CD14-positive monocyte (primary cell): ENCODE results near the gene BLOC1S4. TPM values are rescaled to one million over a fixed set of nuclear protein-coding genes. Genes with fewer than 3 reads are reported as not detected.
"Not testable (repeated sequence)": the region's sequence is repeated elsewhere in the genome, so short reads cannot be mapped to it uniquely, and the experiment has no call there.

Experiments
- DNase-seq, 3 donors: peaks; one replicate each; pipeline ENCODE4 v3.0.0-alpha.2; 2011 to 2022
- H2AFZ ChIP-seq: 2 replicates; pipeline ENCODE4 v1.6.0; 2012; ENCODE audit warnings: mild to moderate bottlenecking, low read depth, low read length, inconsistent platforms; ENCODE audit not compliant: insufficient read depth, poor library complexity, severe bottlenecking
- H3K27ac ChIP-seq, 2 donors: 1 replicate in 1 of 2; 2 replicates in 1 of 2; pipeline ENCODE4 v1.5.1; 2012 to 2013; ENCODE audit warnings: low read length in 2 of 2, control low read depth in 1 of 2, inconsistent platforms in 1 of 2, low read depth in 1 of 2, mild to moderate bottlenecking in 1 of 2
- H3K27me3 ChIP-seq, 2 donors: one replicate each; pipeline versions ENCODE4 v1.6.0 to v1.6.1; 2011 to 2013; ENCODE audit warnings: low read length in 2 of 2; ENCODE audit not compliant: control insufficient read depth in 2 of 2, insufficient read depth in 2 of 2
- H3K36me3 ChIP-seq, 2 donors: replicated peaks in 1 of 2; 1 replicate in 1 of 2; 2 replicates in 1 of 2; pipeline versions ENCODE4 v1.5.1 to v1.6.1; 2012 to 2013; ENCODE audit warnings: low read length in 2 of 2, control low read depth in 1 of 2, inconsistent platforms in 1 of 2, mild to moderate bottlenecking in 1 of 2; ENCODE audit not compliant: insufficient read depth in 2 of 2, control insufficient read depth in 1 of 2
- H3K4me1 ChIP-seq, 2 donors: 1 replicate in 1 of 2; 2 replicates in 1 of 2; pipeline versions ENCODE4 v1.5.1 to v1.6.1; 2012 to 2013; ENCODE audit warnings: low read length in 2 of 2, control low read depth in 1 of 2, inconsistent platforms in 1 of 2, mild to moderate bottlenecking in 1 of 2, moderate library complexity in 1 of 2; ENCODE audit not compliant: insufficient read depth in 2 of 2, control insufficient read depth in 1 of 2
- H3K4me2 ChIP-seq: replicated peaks from 2 replicates; pipeline ENCODE3; 2012; ENCODE audit warnings: low read length, moderate library complexity, mild to moderate bottlenecking; ENCODE audit not compliant: poor library complexity, severe bottlenecking; ENCODE audit errors: extremely low read depth
- H3K4me3 ChIP-seq, 3 experiments: fragments of 200-600 bp in 1 of 3; sonication (generic) in 1 of 3; replicated peaks in 1 of 3; 1 replicate in 2 of 3; 2 replicates in 1 of 3; pipeline ENCODE4 v1.5.1; 2011 to 2013; ENCODE audit warnings: low read length in 3 of 3, mild to moderate bottlenecking in 3 of 3, control low read depth in 2 of 3, low read depth in 2 of 3, inconsistent platforms in 1 of 3, moderate library complexity in 1 of 3
- H3K79me2 ChIP-seq: 2 replicates; pipeline ENCODE4 v1.6.0; 2012; ENCODE audit warnings: mild to moderate bottlenecking, control low read depth, inconsistent platforms, low read length, moderate library complexity; ENCODE audit not compliant: insufficient read depth
- H3K9ac ChIP-seq: 2 replicates; pipeline ENCODE4 v1.6.0; 2017; ENCODE audit warnings: low read length, mild to moderate bottlenecking; ENCODE audit not compliant: insufficient read depth, poor library complexity, severe bottlenecking
- H3K9me3 ChIP-seq, 2 donors: replicated peaks in 1 of 2; 1 replicate in 1 of 2; 2 replicates in 1 of 2; pipeline versions ENCODE4 v1.5.1 to v1.6.1; 2012 to 2013; ENCODE audit warnings: low read length in 2 of 2, control low read depth in 1 of 2; ENCODE audit not compliant: control insufficient read depth in 1 of 2, insufficient read depth in 1 of 2
- H4K20me1 ChIP-seq: 2 replicates; pipeline ENCODE4 v1.6.0; 2012; ENCODE audit warnings: mild to moderate bottlenecking, low read length, control low read depth, moderate library complexity; ENCODE audit not compliant: insufficient read depth
- H3K27ac Mint-ChIP-seq, 7 donors: one replicate each; pipeline ENCODE4 v1.8.0; 2020; ENCODE audit warnings: mild to moderate bottlenecking in 7 of 7, mixed read lengths in 7 of 7, moderate library complexity in 6 of 7, inconsistent platforms in 2 of 7
- H3K27me3 Mint-ChIP-seq, 3 donors: one replicate each; pipeline ENCODE4 v1.8.0; 2021 to 2022; ENCODE audit warnings: low read depth in 3 of 3, mild to moderate bottlenecking in 3 of 3, mixed read lengths in 3 of 3, moderate library complexity in 3 of 3, inconsistent platforms in 1 of 3
- H3K36me3 Mint-ChIP-seq, 2 donors: one replicate each; pipeline ENCODE4 v1.8.0; 2020; ENCODE audit warnings: mixed read lengths in 2 of 2, inconsistent platforms in 1 of 2, mild to moderate bottlenecking in 1 of 2
- H3K4me1 Mint-ChIP-seq: one replicate; pipeline ENCODE4 v1.8.0; 2020; ENCODE audit warnings: mild to moderate bottlenecking, mixed read lengths
- H3K4me3 Mint-ChIP-seq, 2 donors: one replicate each; pipeline ENCODE4 v1.8.0; 2020; ENCODE audit warnings: mild to moderate bottlenecking in 2 of 2, mixed read lengths in 2 of 2, moderate library complexity in 1 of 2
- H3K9me3 Mint-ChIP-seq, 7 donors: one replicate each; pipeline ENCODE4 v1.8.0; 2020 to 2022; ENCODE audit warnings: mixed read lengths in 7 of 7, mild to moderate bottlenecking in 6 of 7, moderate library complexity in 6 of 7, inconsistent platforms in 2 of 7
- CTCF ChIP-seq: fragments of 200-600 bp; IDR thresholded peaks from one replicate; pipeline ENCODE4 v1.8.0; 2022; ENCODE audit warnings: antibody characterized with exemption, mild to moderate bottlenecking
- WGBS: methylation state at CpG from one replicate; pipeline ENCODE4 v1.1.5; 2013; ENCODE audit warnings: missing lambda C conversion rate; ENCODE audit not compliant: insufficient coverage; 5-methylcytosine and 5-hydroxymethylcytosine counted together
- intact Hi-C, 2 donors: fragments of 100-400 bp; cut with micrococcal nuclease; formaldehyde crosslinking; loops; one replicate each; pipeline versions ENCODE4 v1.15.0 to v1.15.1; 2023
- polyA plus RNA-seq, 3 donors: library from polyadenylated mRNA; depleted of rRNA in 1 of 3; unstranded in 2 of 3; stranded (reverse) in 1 of 3; fragments of 300-500 nt in 2 of 3; fragments of >200 nt in 1 of 3; fragmentation: Illumina TruSeq in 2 of 3; gene quantifications; 1 replicate in 2 of 3; 2 replicates in 1 of 3; pipeline ENCODE4 v1.2.3, GENCODE V29; 2012 to 2021

BLOC1S4 gene
- polyA plus RNA-seq, 3 donors: 6.7 to 30.9 (median 20.1) TPM

GRCh38 chr4:6724421-6725111 lies 8.6 kb downstream of the BLOC1S4 start:
- Mint-ChIP-seq H3K36me3 (no peaks in the 10 kb centered on the region), H3K27ac (no peak overlapping the region), H3K9me3 (peaks cover 0 to 1% (median 0%) of the 10 kb centered on the region in 7 donors), H3K27me3 (peaks cover 0 to 7% (median 0%) of the 10 kb centered on the region in 3 donors), H3K4me1 (peaks cover 9% of the 10 kb centered on the region), H3K4me3 (no peak overlapping the region)
- no peaks in the 10 kb centered on the region for H4K20me1 ChIP-seq
- no peak overlapping the region for H2AFZ ChIP-seq
- H3K79me2 ChIP-seq: no peaks in the 10 kb centered on the region
- no peak overlapping the region for H3K27ac ChIP-seq
- H3K36me3 ChIP-seq: no peaks in the 10 kb centered on the region
- H3K9ac ChIP-seq: no peak overlapping the region
- no peak for DNase-seq
- WGBS: 90% methylated on average over 21 of the region's 21 CpGs
- no peak overlapping the region for H3K4me3 ChIP-seq
- no peaks in the 10 kb centered on the region for H3K9me3 ChIP-seq
- intact Hi-C loops: loop anchor here (5.0 kb wide), 4 partner anchors 58 to 358 kb away; partner anchors contain the start of gene KIAA0232 (in 1 of the 2)
- no peak for TF ChIP-seq CTCF
- H3K4me1 ChIP-seq: peaks cover 4 to 6% of the 10 kb centered on the region in 2 donors
- H3K4me2 ChIP-seq: no peak overlapping the region
- H3K27me3 ChIP-seq: no peaks in the 10 kb centered on the region

- 89% methylated on average over 8 of the region's 16 CpGs for WGBS
- intact Hi-C loops: loop anchor here in 1 of 2 donors (5.0 kb wide), 1 partner anchor 57 kb away; the partner anchor contains the start of gene KIAA0232
- H3K4me1 ChIP-seq, H3K27me3 Mint-ChIP-seq, H3K4me2 ChIP-seq, H3K36me3 Mint-ChIP-seq, H3K9me3 ChIP-seq, DNase-seq, H3K27me3 ChIP-seq, H3K27ac ChIP-seq, H3K4me3 Mint-ChIP-seq, H3K9ac ChIP-seq, H4K20me1 ChIP-seq, H3K4me1 Mint-ChIP-seq, H3K27ac Mint-ChIP-seq, H3K4me3 ChIP-seq, H2AFZ ChIP-seq, H3K79me2 ChIP-seq, H3K9me3 Mint-ChIP-seq, H3K36me3 ChIP-seq: not testable (repeated sequence)
Measured at GRCh38 chr4:6725427-6725961, 9.5 kb downstream of the BLOC1S4 start.
